ENCODE data around the gene MAPKAP1. TPM values are rescaled to one million over a fixed set of nuclear protein-coding genes. Genes with fewer than 3 reads are reported as not detected.

MAPKAP1 gene
- polyA plus RNA-seq, 3 donors: 39.9 to 57.5 (median 44.1) TPM

- Histone ChIP-seq H3K9ac (ENCODE audit: insufficient read depth, low read length, poor library complexity, severe bottlenecking) (no peak overlapping the region), H3K4me1 (ENCODE audit: control insufficient read depth in 1 of 2, insufficient read depth in 2 of 2, low read length in 2 of 2) (peaks cover 2 to 3% of the 10 kb centered on the region in 2 donors), H3K79me2 (ENCODE audit: insufficient read depth, low read length) (no peaks in the 10 kb centered on the region), H3K27ac (ENCODE audit: low read depth in 1 of 2, low read length in 2 of 2) (no peak overlapping the region), H4K20me1 (ENCODE audit: insufficient read depth, low read length) (no peaks in the 10 kb centered on the region), H3K27me3 (ENCODE audit: control insufficient read depth in 2 of 2, insufficient read depth in 2 of 2, low read length in 2 of 2) (peaks cover 0 to 9% of the 10 kb centered on the region in 2 donors), H3K36me3 (replicated peaks in 1 of 2; ENCODE audit: control insufficient read depth in 1 of 2, insufficient read depth in 2 of 2, low read length in 2 of 2) (no peaks in the 10 kb centered on the region), H2AFZ (ENCODE audit: insufficient read depth, low read depth, low read length, poor library complexity, severe bottlenecking) (no peak overlapping the region), H3K9me3 (replicated peaks in 1 of 2; ENCODE audit: control insufficient read depth in 1 of 2, insufficient read depth in 1 of 2, low read length in 2 of 2) (no peaks in the 10 kb centered on the region), H3K4me2 (replicated peaks; ENCODE audit: extremely low read depth, low read length, poor library complexity, severe bottlenecking) (no peak overlapping the region), H3K4me3 (replicated peaks in 1 of 3; ENCODE audit: low read depth in 2 of 3, low read length in 3 of 3) (no peak overlapping the region)
- Mint-ChIP-seq H3K9me3 (peaks cover 0 to 6% (median 0%) of the 10 kb centered on the region in 7 donors), H3K4me3 (no peak overlapping the region), H3K36me3 (no peaks in the 10 kb centered on the region), H3K4me1 (peaks cover 10% of the 10 kb centered on the region), H3K27ac (no peak overlapping the region), H3K27me3 (ENCODE audit: low read depth in 3 of 3) (peaks cover 10 to 16% (median 15%) of the 10 kb centered on the region in 3 donors)
- WGBS (ENCODE audit: insufficient coverage): 96% methylated on average over 7 of the region's 8 CpGs
- TF ChIP-seq CTCF (IDR thresholded peaks at IDR 0.05): no peak
- no peak for DNase-seq
- intact Hi-C loops (cut with micrococcal nuclease): no loop called here
Observed at GRCh38 chr9:125413579-125413978, 293.4 kb downstream of the MAPKAP1 start.

GRCh38 chr9:125412166-125412565 lies 294.8 kb downstream of the MAPKAP1 start:
- peaks cover 0 to 17% of the 10 kb centered on the region in 2 donors for H3K27me3 ChIP-seq (ENCODE audit: control insufficient read depth in 2 of 2, insufficient read depth in 2 of 2, low read length in 2 of 2)
- no peak overlapping the region for H3K9ac ChIP-seq (ENCODE audit: insufficient read depth, low read length, poor library complexity, severe bottlenecking)
- peak overlapping the region in 1 of 7 donors; percentile 5 for H3K27ac Mint-ChIP-seq
- H3K4me3 ChIP-seq (replicated peaks in 1 of 3; ENCODE audit: low read depth in 2 of 3, low read length in 3 of 3): no peak overlapping the region
- H3K27ac ChIP-seq (ENCODE audit: low read depth in 1 of 2, low read length in 2 of 2): no peak overlapping the region
- DNase-seq: no peak
- intact Hi-C loops (cut with micrococcal nuclease): no loop called here
- peaks cover 0 to 6% (median 1%) of the 10 kb centered on the region in 7 donors for H3K9me3 Mint-ChIP-seq
- peaks cover 0 to 3% of the 10 kb centered on the region in 2 donors for H3K36me3 Mint-ChIP-seq
- H3K27me3 Mint-ChIP-seq (ENCODE audit: low read depth in 3 of 3): peaks cover 20 to 31% (median 24%) of the 10 kb centered on the region in 3 donors
- no peaks in the 10 kb centered on the region for H3K36me3 ChIP-seq (replicated peaks in 1 of 2; ENCODE audit: control insufficient read depth in 1 of 2, insufficient read depth in 2 of 2, low read length in 2 of 2)
- H3K4me1 ChIP-seq (ENCODE audit: control insufficient read depth in 1 of 2, insufficient read depth in 2 of 2, low read length in 2 of 2): peaks cover 8 to 15% of the 10 kb centered on the region in 2 donors
- peaks cover 20% of the 10 kb centered on the region for H3K4me1 Mint-ChIP-seq
- no peaks in the 10 kb centered on the region for H3K9me3 ChIP-seq (replicated peaks in 1 of 2; ENCODE audit: control insufficient read depth in 1 of 2, insufficient read depth in 1 of 2, low read length in 2 of 2)
- H2AFZ ChIP-seq (ENCODE audit: insufficient read depth, low read depth, low read length, poor library complexity, severe bottlenecking): no peak overlapping the region
- no peak for TF ChIP-seq CTCF (IDR thresholded peaks at IDR 0.05)
- no peak overlapping the region for H3K4me3 Mint-ChIP-seq
- no peak overlapping the region for H3K4me2 ChIP-seq (replicated peaks; ENCODE audit: extremely low read depth, low read length, poor library complexity, severe bottlenecking)
- 79% methylated on average over 8 of the region's 10 CpGs for WGBS (ENCODE audit: insufficient coverage)
- no peaks in the 10 kb centered on the region for H3K79me2 ChIP-seq (ENCODE audit: insufficient read depth, low read length)
- H4K20me1 ChIP-seq (ENCODE audit: insufficient read depth, low read length): no peaks in the 10 kb centered on the region
